ENCODE data around the gene ASB18.
"Not testable (repeated sequence)": the region's sequence is repeated elsewhere in the genome, so short reads cannot be mapped to it uniquely, and the experiment has no call there.

ASB18 gene

GRCh38 chr2:236264256-236264655 lies at the start of gene ASB18:
Gene ASB18, minus strand, starts transcription at chr2:236264406. Its CDS starts 61 bp downstream, at chr2:236264345.
- no peak for DNase-seq

DNA sequence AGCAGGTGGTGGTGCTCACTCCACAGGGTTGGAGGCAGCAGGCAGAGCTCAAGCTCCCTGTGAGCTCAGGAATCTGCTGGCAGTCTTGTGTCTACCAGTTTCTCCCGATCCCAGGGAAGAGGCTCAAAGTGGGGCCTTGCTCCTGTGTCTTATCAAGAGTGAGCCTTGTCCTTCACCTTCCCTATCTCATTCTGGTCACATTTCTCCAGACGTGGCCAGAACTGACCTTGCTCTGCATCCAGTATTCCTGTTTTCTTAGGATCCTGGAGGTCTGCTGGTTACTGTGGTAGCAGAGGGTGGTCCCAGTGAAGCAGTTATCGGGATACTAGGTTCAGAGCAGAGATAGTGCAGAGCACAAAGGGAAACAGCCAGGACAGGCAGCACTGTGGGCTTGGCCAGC lies 47.1 kb upstream of the ASB18 start:
- no peak for DNase-seq

- DNase-seq: peak; percentile 7
Observed at GRCh38 chr2:236309669-236310029, 45.4 kb upstream of the ASB18 start.

DNA sequence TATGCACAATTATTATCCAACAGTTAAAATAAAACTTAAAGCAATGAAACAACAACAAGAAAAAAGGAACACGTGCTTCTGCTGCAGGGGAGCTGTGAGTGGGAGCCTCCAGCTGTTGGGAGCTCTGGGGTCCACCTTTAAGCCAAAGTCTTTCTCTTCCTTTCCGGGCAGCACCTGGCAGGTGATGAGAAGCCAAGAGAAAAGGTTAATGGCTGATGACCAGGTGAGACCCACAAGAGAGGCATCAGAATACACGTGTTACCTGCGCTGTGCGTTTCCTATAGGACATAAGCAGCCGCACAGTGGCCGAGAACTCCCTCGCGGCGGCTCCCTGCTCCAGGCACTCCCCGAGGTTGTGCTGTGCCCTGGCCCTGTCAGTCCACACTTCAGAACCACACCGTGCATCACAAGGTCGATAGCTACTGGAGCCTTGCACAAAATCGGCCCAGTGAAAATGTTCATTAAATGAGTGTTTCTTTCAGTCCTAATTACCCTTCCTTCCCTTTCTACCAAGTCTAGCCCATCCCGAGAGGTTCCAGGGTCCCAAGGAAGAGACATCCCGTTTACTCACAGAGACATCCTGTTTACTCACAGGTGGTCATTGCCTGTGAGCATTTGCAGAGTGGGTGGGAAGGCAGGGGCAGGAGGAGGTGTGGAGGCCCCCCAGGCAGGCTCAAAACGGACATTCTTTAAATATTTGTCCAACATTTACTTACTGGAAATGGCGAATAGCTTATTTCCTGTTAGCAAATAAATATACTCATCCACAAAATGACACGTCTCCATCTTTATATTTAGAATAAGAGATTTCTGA lies 44.9 kb upstream of the ASB18 start:
- DNase-seq: no peak

- no peak for DNase-seq
Observed at GRCh38 chr2:236307641-236308040, 43.4 kb upstream of the ASB18 start.

DNA sequence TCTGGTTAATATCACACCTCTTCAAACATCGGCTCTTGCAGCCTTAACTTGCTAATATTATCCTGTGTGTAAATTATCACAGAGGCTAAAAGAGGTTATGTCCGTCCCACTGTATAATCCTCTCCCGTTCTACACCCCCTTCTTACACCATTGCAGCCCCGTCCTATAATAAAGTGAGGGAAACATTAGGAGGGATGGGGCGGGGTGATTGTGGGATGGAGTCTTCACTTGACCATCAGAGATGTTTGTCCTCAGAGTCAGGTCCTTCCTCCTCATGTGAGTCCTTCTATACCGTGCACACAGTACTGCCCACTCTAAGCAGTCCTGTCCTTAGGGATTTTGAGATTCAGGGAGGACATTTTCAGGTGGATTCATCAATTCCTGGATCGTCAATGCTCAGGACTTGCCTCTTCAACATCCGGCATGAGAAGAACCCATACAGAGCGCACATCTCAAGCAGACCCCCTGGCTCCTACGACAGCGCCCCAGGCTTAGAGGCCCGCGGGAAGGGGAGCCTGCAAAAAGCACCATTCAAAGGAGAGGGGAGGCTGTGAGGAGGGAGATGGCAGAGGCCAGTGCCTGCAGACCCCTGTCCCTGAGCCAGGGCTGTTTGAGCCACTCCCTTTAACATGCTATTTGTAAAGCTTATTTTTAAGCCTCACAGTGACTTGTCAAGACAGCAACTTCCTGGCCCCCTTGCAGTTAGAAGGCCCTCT lies 42.8 kb upstream of the ASB18 start:
- DNase-seq: no peak

GRCh38 chr2:236305964-236306605 lies 41.9 kb upstream of the ASB18 start:
- DNase-seq: no peak

DNA sequence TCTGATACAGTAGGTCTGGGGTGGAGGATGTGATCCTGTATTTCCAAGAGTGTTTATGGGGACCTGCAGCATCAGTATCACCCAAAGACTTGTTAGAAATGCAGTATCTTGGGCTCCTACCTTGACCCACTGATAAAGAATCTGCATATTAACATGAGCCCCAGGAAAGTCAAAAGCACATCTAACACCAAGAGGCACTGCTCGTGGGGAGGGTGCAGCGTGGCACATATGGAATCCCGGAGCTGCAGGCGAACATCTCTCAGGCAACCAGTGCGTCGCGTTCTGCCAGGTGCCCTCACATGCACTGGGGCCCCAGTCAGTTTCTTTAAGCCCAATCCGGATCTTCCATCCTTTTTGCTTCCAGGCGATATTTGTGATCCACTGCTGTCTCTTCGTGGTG lies 41.3 kb upstream of the ASB18 start:
- DNase-seq: no peak

GRCh38 chr2:236303935-236304334 lies 39.7 kb upstream of the ASB18 start:
- no peak for DNase-seq

GRCh38 chr2:236302555-236302954 lies 38.3 kb upstream of the ASB18 start:
- no peak for DNase-seq

DNA sequence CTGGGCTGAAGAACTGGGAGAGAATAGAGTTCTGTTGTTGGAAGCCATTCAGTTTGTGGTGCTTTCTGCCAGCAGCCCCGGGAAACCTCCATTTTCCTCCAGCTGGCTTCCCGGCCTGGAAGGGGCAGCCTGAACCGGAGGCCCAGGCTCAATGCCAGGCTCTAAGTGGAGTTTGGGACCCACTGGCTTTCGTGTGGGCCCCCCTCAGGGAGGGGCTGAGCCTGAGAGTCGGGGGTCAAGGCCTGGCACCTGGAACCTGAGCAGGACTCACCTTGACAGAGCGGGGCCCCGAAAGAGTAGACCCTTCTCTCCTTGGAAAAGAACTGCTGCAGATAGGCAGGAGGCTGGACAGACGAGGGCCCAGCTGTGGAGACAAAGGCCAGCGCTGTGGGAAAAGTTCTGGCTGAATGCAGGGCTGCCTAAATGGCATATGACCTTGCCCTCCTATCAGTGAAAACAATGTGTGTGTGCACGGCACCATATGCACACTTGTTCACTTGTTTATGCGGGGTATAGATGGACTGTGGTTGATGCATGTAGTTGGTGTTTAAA lies 34.8 kb upstream of the ASB18 start:
- no peak for DNase-seq

- no peak for DNase-seq
Observed at GRCh38 chr2:236295481-236295880, 31.3 kb upstream of the ASB18 start.

DNA sequence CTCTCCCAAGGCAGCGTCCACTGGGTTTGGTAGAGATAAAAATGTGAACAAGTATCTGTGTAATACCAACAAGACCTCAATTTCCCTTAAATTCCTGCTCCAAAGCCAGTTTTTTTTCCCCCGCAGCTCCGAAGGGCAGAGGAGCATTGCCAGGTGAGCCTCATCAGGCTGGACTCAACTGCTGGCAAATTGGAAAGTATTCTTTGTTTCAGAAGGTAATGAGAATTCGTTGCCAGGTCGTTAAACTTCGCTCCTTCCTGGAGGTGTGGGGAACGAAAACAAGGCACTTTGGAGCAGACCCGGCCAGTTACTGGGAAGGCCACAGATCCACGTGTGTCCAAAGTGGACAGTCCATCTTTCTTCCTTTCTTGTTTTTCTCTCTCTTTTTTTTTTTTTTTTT lies 30.4 kb upstream of the ASB18 start:
- no peak for DNase-seq

GRCh38 chr2:236293241-236293810 lies 29.1 kb upstream of the ASB18 start:
- DNase-seq: no peak

- DNase-seq: no peak
Observed at GRCh38 chr2:236291911-236292310, 27.7 kb upstream of the ASB18 start.

DNA sequence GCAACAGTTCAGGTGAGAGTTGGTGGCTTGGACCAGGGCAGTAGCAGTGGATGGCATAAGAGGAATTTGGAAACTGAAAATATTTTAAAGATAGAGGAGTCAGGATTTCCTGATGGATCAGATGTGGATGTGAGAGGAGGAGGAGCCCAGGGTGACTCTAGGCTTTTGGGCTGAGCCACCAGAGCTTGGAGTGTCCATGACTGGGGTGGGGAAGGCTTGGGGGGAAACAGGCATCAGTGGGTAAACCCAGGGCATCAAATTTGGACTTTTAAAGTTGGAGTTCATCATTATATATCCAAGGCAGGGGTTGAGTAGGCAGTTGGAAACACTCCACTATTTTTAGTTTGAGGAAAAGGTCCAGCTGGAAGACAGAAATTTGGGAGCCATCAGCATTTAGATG lies 27.3 kb upstream of the ASB18 start:
- no peak for DNase-seq

DNA sequence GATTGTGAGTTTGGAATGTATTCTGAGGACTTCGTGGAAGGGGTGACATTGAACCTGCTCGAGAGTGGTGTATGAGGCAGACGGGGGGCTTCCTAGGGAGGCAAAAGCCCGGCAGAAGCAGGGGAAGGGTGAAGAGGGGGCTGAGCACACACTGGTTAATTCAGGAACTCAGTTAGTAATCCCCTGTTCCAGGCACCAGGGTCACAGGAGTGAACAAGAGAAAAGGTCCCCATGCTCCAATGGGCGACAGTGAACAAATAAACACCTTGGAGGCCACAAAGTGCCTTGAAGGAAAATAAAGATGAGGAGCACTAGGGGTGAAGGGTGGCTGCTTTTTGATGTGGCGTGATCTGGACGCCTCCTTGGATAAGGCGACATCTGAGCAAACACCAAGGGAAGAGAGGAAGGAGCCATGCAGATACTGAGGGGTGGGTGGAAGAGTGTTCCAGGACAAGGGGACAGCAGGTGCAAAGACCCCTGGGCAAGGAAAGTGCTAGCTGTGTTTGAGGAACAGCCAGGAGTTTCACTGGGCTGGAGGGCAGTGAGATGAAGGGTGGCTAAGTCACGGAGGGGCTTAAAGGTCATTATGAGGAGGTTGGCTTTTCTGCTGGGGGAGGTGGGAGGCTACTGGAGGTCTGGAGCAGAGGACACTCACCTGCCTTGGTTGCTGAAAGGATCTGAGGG lies 26.7 kb upstream of the ASB18 start:
- no peak for DNase-seq

DNA sequence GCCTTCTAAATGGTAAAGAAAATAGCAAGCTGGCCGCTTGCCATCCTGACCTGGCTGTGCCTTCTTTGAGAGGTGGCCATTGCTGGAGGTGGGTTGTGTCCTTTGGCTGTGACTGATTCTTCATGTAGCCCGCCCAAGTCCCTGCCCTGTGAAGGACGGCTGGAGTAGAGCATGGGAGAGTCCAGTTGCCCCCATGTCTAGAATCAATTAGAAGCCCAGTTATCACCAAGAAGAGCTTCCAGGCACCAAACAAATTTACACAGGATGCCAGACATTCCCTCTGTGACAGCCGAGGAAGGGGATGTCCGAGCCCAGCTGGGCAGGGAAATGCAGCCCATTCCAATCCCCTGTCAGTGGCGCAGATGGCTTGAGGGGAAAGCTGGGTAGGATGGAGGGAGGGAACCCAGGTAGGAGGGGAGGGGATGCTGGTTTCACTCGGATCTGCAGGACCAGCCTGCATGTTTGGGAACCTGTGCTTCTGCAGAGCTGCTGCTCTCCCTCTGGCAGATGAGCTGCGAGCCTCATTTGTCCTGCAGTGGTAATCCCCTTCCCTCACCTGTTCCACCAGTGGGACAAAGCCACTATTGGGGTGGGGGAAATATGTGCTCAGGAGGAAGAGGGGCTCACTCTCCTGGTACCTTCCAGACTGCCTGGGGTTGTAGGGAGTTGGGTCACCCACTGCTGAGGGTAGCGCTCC lies 25.7 kb upstream of the ASB18 start:
- no peak for DNase-seq

- DNase-seq: not testable (repeated sequence)
Observed at GRCh38 chr2:236288373-236288772, 24.2 kb upstream of the ASB18 start.

- no peak for DNase-seq
Observed at GRCh38 chr2:236287656-236288055, 23.4 kb upstream of the ASB18 start.

- peak; percentile 23 for DNase-seq
Observed at GRCh38 chr2:236286873-236287545, 22.8 kb upstream of the ASB18 start.

Data from fibroblast of skin of right quadriceps (primary cell).